GM21737 (cell line): Measurements from ENCODE around the gene SUMF1.

Experiments
- ATAC-seq: cut with Tn5 transposase; IDR thresholded peaks from one replicate; pipeline ENCODE4 v1.9.1; 2021; ENCODE audit warnings: mild to moderate bottlenecking, moderate library complexity; ENCODE audit not compliant: unreplicated experiment

Gene SUMF1

GRCh38 chr3:4466741-4467521 is at the start of gene SUMF1:
TSS of gene SUMF1 (minus strand) at chr3:4467269. CDS start at chr3:4467245, 24 bp downstream.
- ATAC-seq = peak; percentile 100

DNA sequence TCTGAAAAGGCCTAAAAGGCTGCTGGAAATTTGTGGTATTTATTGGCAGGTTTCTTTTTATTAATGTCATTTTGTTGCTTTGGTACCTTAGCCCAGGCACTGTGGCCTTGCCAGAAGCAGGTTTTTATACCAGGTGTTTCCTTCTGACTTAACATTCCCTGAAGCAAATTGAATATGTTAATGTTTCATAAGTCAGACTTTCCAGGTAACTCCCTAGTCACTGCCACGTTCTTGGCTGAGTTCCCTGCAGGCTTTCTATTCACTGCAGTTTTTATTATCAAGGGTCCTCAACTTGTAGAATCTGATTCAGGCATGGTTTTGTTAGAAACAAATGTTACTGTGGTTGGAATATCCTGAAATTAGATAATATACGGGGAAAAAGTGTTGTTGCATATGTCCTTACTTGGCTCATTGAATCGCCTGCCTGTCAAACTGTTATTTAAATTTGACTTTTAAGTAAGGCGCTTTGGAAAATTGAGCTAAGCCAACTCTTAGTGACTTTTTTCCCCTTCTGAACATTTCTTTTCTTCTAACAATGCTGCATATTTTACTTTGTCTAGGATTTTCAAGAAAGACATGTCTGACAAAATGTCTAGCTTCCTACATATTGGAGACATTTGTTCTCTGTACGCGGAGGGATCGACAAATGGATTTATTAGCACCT is 49.0 kb upstream of the SUMF1 start:
- ATAC-seq = no peak

GRCh38 chr3:4514916-4515315 is 47.8 kb upstream of the SUMF1 start:
- no peak for ATAC-seq

- no peak for ATAC-seq
These were observed 47.3 kb upstream of the SUMF1 start for GRCh38 chr3:4514321-4514720.

DNA sequence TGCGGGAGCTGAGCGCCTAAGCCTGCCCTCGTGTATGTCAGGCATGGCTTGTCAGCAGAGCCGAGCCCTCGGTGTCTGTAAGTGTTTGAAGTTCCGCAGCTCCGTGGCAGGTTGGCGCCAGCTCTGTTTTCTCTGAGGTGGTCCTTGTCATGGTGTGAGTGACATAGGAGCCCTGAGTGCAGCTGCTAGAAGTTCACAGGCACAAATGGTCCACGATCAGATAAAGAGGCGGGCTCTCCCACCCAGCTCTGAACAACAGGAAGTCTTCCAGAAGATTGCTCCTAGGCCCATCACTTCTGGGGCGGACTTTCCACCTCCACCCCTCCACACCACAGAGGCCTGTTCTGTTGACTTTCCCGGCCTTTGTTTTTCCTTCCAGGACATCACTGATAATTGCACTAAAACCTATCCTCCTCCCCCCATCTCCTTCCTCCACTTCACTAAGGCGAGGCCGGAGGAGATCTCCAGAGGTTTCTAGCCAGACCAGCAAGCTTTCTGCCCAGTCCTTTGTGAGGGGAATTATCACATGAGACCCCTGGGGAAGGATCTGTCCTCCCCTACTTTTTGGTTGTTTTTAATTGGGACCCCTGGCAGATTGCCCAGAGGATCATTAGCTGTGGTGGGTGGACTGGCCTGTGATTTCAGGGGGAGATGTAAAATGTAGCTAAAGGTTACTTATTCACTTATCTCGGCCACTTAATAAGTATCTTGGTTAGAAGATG is 46.0 kb upstream of the SUMF1 start:
- no peak for ATAC-seq

- ATAC-seq = no peak
These were observed 44.6 kb upstream of the SUMF1 start for GRCh38 chr3:4511491-4512262.

- no peak for ATAC-seq
These were observed 43.1 kb upstream of the SUMF1 start for GRCh38 chr3:4509983-4510755.

DNA sequence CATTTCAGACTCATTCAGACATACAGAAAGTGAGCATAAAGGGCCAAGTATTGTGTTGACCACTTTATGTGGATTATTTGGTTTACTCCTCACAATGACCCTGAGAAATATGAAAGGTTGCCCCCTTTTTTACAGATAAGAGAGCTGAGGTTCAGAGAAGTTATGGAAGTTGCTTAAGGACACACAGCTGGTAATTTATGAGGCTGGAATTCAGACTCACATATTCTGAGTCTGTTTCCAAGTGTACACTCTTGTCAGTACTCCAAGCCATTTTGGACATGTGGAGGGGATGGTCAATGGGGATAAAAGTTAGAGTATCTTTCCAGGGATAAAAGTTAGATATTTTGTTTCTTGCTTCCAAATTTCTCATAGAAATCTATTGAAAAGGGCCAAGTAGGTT is 42.0 kb upstream of the SUMF1 start:
- ATAC-seq = no peak

DNA sequence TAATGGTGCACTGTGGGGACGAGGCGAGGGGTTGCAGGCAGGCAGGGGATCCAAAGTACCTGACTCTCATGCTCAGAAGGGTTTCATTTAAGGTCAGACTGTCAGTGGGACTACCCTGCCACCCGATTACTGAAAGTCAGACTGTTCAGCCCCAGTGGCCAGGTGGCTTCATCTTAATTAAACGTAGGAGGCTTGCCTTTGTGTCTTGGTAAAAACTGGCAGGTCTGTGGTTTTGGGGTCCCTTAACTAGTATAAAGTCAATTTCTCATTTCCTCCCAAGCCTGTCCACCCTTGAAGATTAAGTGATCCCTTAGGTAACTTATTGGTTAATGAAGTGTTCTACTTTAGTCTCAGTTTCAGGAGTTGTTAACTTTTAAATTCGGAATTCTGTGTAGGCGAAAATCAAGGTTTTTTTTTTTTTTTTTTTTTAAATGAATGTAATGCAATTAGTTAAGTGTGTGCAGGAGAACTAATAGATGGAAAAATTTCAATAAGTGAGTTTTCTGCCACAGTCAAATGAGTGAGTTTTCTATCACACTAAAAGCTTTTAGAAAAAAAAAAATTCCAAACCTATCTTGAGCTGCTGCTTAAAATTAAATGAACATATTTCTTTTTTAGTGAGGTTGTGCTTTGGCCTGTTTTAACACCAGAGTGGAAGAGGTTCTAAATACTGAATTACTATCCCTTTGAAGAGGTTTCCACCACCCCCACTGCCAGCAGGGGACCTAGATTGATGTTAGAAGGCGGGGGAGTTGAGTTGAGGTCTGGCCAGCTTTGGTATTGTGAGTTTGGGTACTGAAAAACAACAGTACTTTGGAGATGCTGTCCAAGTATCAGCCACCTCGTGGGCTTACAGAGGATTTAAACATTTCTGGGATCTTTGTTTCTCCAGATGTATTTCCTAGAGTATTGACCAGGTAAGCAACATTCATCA is 41.2 kb upstream of the SUMF1 start:
- peak; percentile 66 for ATAC-seq

DNA sequence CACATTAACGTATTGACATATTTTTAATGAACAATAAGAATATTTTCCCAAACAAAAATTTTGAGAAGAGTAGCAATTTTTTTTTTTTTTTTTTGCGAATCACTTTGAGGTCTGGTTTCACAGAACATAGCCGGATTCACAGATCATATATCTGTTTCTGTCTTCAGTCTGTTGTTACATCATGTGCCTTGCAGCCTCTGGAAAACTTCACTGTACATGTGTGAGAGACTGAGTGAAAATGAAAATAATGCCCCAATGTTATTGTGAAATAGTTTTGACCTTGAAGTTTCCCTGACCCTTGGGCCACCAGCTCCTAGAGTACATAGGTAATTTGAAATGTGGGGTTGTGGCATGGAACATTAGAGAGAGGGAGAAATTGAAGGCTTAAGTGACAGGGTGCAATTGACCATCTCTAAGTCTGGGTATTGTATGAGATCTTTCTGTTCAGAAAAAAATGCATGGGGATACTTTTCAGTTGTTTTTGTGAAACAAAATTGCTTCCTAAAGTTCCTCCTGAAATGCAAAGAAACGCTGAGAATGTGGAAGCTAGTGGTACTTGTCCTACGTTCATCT is 40.0 kb upstream of the SUMF1 start:
- no peak for ATAC-seq

- ATAC-seq = no peak
These were observed 39.5 kb upstream of the SUMF1 start for GRCh38 chr3:4506559-4507023.

DNA sequence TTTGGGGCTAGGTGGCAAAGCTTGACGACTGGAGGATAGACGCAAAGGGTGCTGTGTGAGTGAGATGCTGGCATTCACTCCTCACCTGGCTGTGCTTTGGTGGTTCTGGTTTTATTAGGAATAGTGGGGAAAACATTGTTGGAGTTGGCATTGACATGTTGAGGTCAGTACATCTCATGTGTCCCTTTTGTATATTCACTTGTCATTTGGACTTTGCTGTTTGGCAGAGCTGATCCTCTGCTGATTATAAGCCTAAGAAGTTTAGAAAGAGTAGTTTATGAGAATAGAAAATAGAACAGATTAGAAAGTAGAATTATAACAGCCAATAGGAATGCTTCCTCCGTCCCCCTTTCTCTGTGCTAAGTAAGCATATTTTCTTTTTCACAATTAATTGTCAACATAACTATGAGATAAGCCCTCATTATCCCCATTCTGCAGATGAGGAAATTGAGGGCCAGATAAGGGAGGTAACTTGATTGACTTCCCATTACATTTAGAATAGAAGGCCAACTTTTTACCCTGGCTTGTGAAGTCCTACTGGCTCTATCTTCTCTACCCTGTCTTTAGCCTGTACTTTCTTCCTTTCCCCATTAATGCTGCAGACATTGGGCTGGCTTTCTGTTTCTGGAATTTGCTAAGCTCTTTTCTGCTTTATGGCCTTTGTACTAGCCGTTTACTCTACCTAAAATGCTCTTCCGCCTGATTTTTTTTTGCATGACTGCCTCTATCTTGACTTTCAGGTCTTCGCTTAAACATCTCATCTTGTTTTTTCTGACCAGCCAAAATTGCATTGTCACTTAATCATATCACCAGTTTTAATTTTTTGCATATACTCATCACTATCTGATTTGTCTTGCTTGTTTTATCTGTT is 38.9 kb upstream of the SUMF1 start:
- ATAC-seq = no peak

- no peak for ATAC-seq
These were observed 37.5 kb upstream of the SUMF1 start for GRCh38 chr3:4504340-4505261.

DNA sequence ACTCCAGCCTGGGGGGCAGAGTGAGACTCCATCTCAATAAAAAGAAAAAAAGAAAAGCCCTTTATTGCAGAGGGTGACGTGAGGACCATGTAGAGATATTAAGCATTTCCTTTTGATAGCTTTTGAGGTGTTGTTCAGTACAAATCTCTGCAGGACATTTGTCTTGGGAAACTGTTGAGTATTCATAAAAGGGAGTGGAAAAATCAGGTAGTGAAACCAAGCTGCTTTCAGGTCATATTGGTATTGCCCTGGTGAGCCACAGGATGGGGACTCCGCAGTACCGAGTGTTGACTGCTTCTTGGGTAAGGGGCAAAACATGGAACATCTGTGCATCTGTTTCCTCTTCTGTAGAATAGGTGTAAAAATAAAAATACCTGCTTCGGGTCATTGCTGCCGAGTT is 36.0 kb upstream of the SUMF1 start:
- peak; percentile 53 for ATAC-seq

DNA sequence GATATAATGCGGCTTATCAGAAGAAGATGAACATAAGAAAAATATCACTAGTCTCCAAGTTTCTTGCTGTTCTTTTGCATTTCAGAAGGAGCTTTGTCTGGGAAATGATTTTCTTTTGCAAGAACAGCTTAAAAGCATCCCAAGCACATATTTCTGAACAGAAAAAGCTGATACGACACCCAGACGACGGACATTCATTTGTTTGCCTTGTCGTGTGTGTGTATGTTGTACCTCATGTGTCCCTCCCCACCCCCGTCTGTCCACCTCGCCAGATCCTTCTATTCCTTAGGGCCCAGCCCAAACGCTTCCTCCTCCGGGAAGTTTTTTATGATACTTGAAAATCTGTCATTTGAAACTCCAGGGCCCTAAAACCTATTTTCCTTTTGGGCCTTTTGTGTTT is 34.9 kb upstream of the SUMF1 start:
- ATAC-seq = no peak

DNA sequence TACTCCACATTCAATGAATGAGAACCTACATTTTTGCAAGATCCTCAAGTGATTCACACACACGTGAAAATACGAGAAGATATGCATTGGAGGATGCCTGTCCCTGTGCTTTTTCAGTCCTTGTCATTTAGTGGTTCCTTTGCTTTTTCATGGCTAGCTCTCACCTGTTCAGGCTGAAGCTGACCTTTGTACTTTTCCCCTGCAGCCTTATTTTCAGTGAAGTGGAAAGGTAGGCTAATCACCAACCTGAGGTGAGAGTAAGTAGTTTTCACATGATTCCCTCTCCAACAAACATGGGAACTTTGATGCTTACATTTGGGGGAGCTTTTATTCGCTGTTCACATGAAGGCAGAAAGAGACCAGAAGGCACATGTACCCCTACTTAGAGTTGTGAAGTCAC is 34.4 kb upstream of the SUMF1 start:
- ATAC-seq = no peak

DNA sequence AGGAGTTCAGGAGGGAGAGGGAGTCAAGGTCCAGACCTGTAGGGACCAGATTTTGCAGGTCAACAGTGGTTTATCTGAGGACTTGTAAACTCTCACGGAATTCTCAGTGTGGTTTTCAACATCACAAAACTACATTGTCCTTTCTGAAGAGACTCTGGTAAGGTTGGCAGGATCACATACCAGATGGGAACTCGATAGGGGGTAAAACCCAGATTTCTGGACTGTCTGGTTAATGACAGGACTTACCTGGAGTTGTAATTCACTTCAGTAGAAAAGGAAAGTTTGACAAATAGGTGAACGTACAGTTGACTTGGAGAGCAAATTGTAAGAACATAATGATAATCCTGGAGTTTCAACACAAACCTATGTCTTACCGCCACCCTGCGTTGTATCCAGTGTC is 31.4 kb upstream of the SUMF1 start:
- no peak for ATAC-seq
